SK-MEL-5 (cell line): ENCODE results near the gene PHF1. TPM values are rescaled to one million over a fixed set of nuclear protein-coding genes. Genes with fewer than 3 reads are reported as not detected.
"Not testable (repeated sequence)": the region's sequence is repeated elsewhere in the genome, so short reads cannot be mapped to it uniquely, and the experiment has no call there.

ENCODE experiments used
- DNase-seq: peaks from one replicate; pipeline ENCODE4 v3.0.0-alpha.2; 2016; ENCODE audit warnings: low read depth, low spot score
- in situ Hi-C: cut with HindIII; loops from 2 replicates; pipeline ENCODE4 v1.10.0; 2016; ENCODE audit warnings: low sequenced_read_pairs, high pct_unique_total_duplicates, low pct_unique_long_range_greater_than_20kb
- polyA plus RNA-seq, 2 experiments: library from polyadenylated mRNA; depleted of rRNA; stranded (reverse); fragments of >200 nt; gene quantifications; 2 replicates each; pipeline ENCODE4 v1.2.3, GENCODE V29; 2015
- total RNA-seq: library from RNA; depleted of rRNA; stranded (reverse); fragments of >200 nt; shearing (Covaris generic); gene quantifications from 2 replicates; pipeline ENCODE4 v1.2.3, GENCODE V29; 2014; rRNA removed

PHF1 gene
- total RNA-seq = 19.8 and 20.6 TPM in 2 replicates
- 26.3 and 29.4 TPM in 2 replicates for polyA plus RNA-seq (2015; cell fraction: cytosol; rRNA removed)
- polyA plus RNA-seq (2015; cell fraction: nucleus; rRNA removed) = 197 and 235 TPM in 2 replicates

GRCh38 chr6:33410711-33411631 lies at the start of gene PHF1:
TSS of gene PHF1 (plus strand) at chr6:33411014. CDS start at chr6:33412264, 1,250 bp downstream.
- in situ Hi-C loops = no loop called here
- peak; percentile 69 for DNase-seq

- DNase-seq, in situ Hi-C loops: not testable (repeated sequence)
These were observed 47.3 kb upstream of the PHF1 start for GRCh38 chr6:33363486-33363885.

- in situ Hi-C loops = not testable (repeated sequence)
- peak; percentile 35 for DNase-seq
These were observed 46.2 kb upstream of the PHF1 start for GRCh38 chr6:33364475-33365205.

GRCh38 chr6:33365206-33365971 lies 45.4 kb upstream of the PHF1 start:
- DNase-seq, in situ Hi-C loops: not testable (repeated sequence)

- in situ Hi-C loops = no loop called here
- no peak for DNase-seq
These were observed 43.7 kb upstream of the PHF1 start for GRCh38 chr6:33367009-33367714.

GRCh38 chr6:33367715-33368025 lies 43.1 kb upstream of the PHF1 start:
- DNase-seq, in situ Hi-C loops: not testable (repeated sequence)

- DNase-seq, in situ Hi-C loops: not testable (repeated sequence)
These were observed 38.9 kb upstream of the PHF1 start for GRCh38 chr6:33371901-33372300.

- in situ Hi-C loops = no loop called here
- DNase-seq = no peak
These were observed 38.2 kb upstream of the PHF1 start for GRCh38 chr6:33372526-33373123.

- no peak for DNase-seq
- in situ Hi-C loops = no loop called here
These were observed 36.6 kb upstream of the PHF1 start for GRCh38 chr6:33373960-33374910.

- no peak for DNase-seq
- in situ Hi-C loops = no loop called here
These were observed 35.6 kb upstream of the PHF1 start for GRCh38 chr6:33375143-33375671.

- in situ Hi-C loops = no loop called here
- no peak for DNase-seq
These were observed 33.6 kb upstream of the PHF1 start for GRCh38 chr6:33377171-33377570.

- DNase-seq, in situ Hi-C loops: not testable (repeated sequence)
These were observed 31.6 kb upstream of the PHF1 start for GRCh38 chr6:33379184-33379583.

- in situ Hi-C loops = no loop called here
- no peak for DNase-seq
These were observed 30.4 kb upstream of the PHF1 start for GRCh38 chr6:33380272-33380981.

- DNase-seq = no peak
- in situ Hi-C loops = no loop called here
These were observed 27.2 kb upstream of the PHF1 start for GRCh38 chr6:33383427-33384185.
